Muscle of leg (tissue), 11 donors: ENCODE measurements around the gene TUG1. TPM values are rescaled to one million over a fixed set of nuclear protein-coding genes. Genes with fewer than 3 reads are reported as not detected.

Experiments
- DNase-seq: peaks from one replicate; pipeline ENCODE4 v3.0.0; 2013
- H3K27ac ChIP-seq: one replicate; pipeline ENCODE4 v1.5.1; 2013; ENCODE audit warnings: mild to moderate bottlenecking, low read length, control low read depth
- H3K27me3 ChIP-seq: one replicate; pipeline ENCODE4 v1.6.1; 2013; ENCODE audit warnings: low read length; ENCODE audit not compliant: control insufficient read depth, insufficient read depth
- H3K36me3 ChIP-seq: one replicate; pipeline ENCODE4 v1.6.1; 2013; ENCODE audit warnings: low read length; ENCODE audit not compliant: control insufficient read depth, insufficient read depth
- H3K4me1 ChIP-seq: one replicate; pipeline ENCODE4 v1.6.1; 2013; ENCODE audit warnings: low read length; ENCODE audit not compliant: control insufficient read depth, insufficient read depth
- H3K4me3 ChIP-seq: one replicate; pipeline ENCODE4 v1.5.1; 2013; ENCODE audit warnings: low read length, control low read depth
- H3K9me3 ChIP-seq: replicated peaks from 2 replicates; pipeline ENCODE4 v1.6.1; 2013; ENCODE audit warnings: low read depth, low read length; ENCODE audit not compliant: control insufficient read depth
- WGBS: methylation state at CpG from one replicate; pipeline ENCODE4 v1.1.5; 2013; ENCODE audit warnings: missing lambda C conversion rate; ENCODE audit not compliant: insufficient coverage; 5-methylcytosine and 5-hydroxymethylcytosine counted together
- polyA plus RNA-seq, 8 donors: library from polyadenylated mRNA; unstranded; fragments of 120-200 nt; gene quantifications; one replicate each; pipeline versions ENCODE4 v1.2.1 to v1.2.3, GENCODE V29; 2013; ENCODE audit warnings: inconsistent platforms in 1 of 8, low replicate concordance in 1 of 8; ENCODE audit not compliant: insufficient read length in 8 of 8, insufficient read depth in 1 of 8
- total RNA-seq: library from RNA; stranded (reverse); fragments of 120-200 nt; gene quantifications from one replicate; pipeline ENCODE4 v1.2.4, GENCODE V29; 2013

The TUG1 gene
- total and polyA plus RNA-seq, 9 donors = 69.2 to 126 (median 108) TPM

GRCh38 chr22:30944986-30945385 lies 24.1 kb upstream of the TUG1 start:
- Histone ChIP-seq H3K36me3 (peaks cover 92% of the 10 kb centered on the region), H3K4me1 (peaks cover 5% of the 10 kb centered on the region), H3K9me3 (no peaks in the 10 kb centered on the region), H3K27ac (no peak overlapping the region), H3K4me3 (no peak overlapping the region), H3K27me3 (no peaks in the 10 kb centered on the region)
- DNase-seq = no peak
- 93% methylated on average over 1 of the region's 4 CpGs for WGBS

GRCh38 chr22:30945653-30946052 lies 23.4 kb upstream of the TUG1 start:
- Histone ChIP-seq H3K36me3 (peaks cover 92% of the 10 kb centered on the region), H3K9me3 (no peaks in the 10 kb centered on the region), H3K27me3 (no peaks in the 10 kb centered on the region), H3K4me1 (peaks cover 5% of the 10 kb centered on the region), H3K27ac (no peak overlapping the region), H3K4me3 (no peak overlapping the region)
- no peak for DNase-seq
- 100% methylated on average over 1 of the region's 2 CpGs for WGBS

GRCh38 chr22:30946354-30946753 lies 22.7 kb upstream of the TUG1 start:
- DNase-seq = no peak
- H3K36me3 ChIP-seq = peaks cover 91% of the 10 kb centered on the region
- WGBS = 74% methylated on average over 7 of the region's 7 CpGs
- no peak overlapping the region for H3K27ac ChIP-seq
- H3K27me3 ChIP-seq = no peaks in the 10 kb centered on the region
- H3K9me3 ChIP-seq = no peaks in the 10 kb centered on the region
- peaks cover 5% of the 10 kb centered on the region for H3K4me1 ChIP-seq
- H3K4me3 ChIP-seq = no peak overlapping the region

GRCh38 chr22:30947173-30947815 lies 21.8 kb upstream of the TUG1 start:
- Histone ChIP-seq H3K9me3 (no peaks in the 10 kb centered on the region), H3K36me3 (peaks cover 88% of the 10 kb centered on the region), H3K4me3 (no peak overlapping the region), H3K27ac (no peak overlapping the region), H3K27me3 (no peaks in the 10 kb centered on the region), H3K4me1 (peaks cover 7% of the 10 kb centered on the region)
- DNase-seq = peak; percentile 34
- WGBS = 49% methylated on average over 4 of the region's 5 CpGs

- Histone ChIP-seq H3K9me3 (no peaks in the 10 kb centered on the region), H3K27me3 (no peaks in the 10 kb centered on the region), H3K4me1 (peaks cover 9% of the 10 kb centered on the region), H3K27ac (no peak overlapping the region), H3K36me3 (peaks cover 88% of the 10 kb centered on the region), H3K4me3 (no peak overlapping the region)
- DNase-seq = peak; percentile 86
- 26% methylated on average over 2 of the region's 2 CpGs for WGBS
Observed at GRCh38 chr22:30947816-30948454, 21.1 kb upstream of the TUG1 start.

- H3K27ac ChIP-seq = no peak overlapping the region
- no peak for DNase-seq
- peaks cover 9% of the 10 kb centered on the region for H3K4me1 ChIP-seq
- H3K27me3 ChIP-seq = no peaks in the 10 kb centered on the region
- WGBS = 38% methylated on average over 3 of the region's 3 CpGs
- H3K4me3 ChIP-seq = no peak overlapping the region
- no peaks in the 10 kb centered on the region for H3K9me3 ChIP-seq
- peaks cover 87% of the 10 kb centered on the region for H3K36me3 ChIP-seq
Observed at GRCh38 chr22:30948930-30949342, 20.1 kb upstream of the TUG1 start.

- no peak for DNase-seq
- 73% methylated on average over 5 of the region's 7 CpGs for WGBS
- H3K36me3 ChIP-seq = peaks cover 78% of the 10 kb centered on the region
Observed at GRCh38 chr22:30949934-30950660, 19.0 kb upstream of the TUG1 start.

GRCh38 chr22:30953206-30953605 lies 15.9 kb upstream of the TUG1 start:
- no peak overlapping the region for H3K4me3 ChIP-seq
- H3K9me3 ChIP-seq = no peaks in the 10 kb centered on the region
- peaks cover 54% of the 10 kb centered on the region for H3K36me3 ChIP-seq
- no peaks in the 10 kb centered on the region for H3K27me3 ChIP-seq
- no peak overlapping the region for H3K27ac ChIP-seq
- peaks cover 4% of the 10 kb centered on the region for H3K4me1 ChIP-seq
- DNase-seq = peak; percentile 51
- WGBS = no CpG with 5 or more reads among the region's 2 CpGs

More at GRCh38 chr22:30949934-30950660, 19.0 kb upstream of the TUG1 start:
- Histone ChIP-seq H3K27me3 (no peaks in the 10 kb centered on the region), H3K27ac (no peak overlapping the region), H3K9me3 (no peaks in the 10 kb centered on the region), H3K4me1 (peaks cover 9% of the 10 kb centered on the region), H3K4me3 (no peak overlapping the region)

GRCh38 chr22:30955153-30955552 lies 13.9 kb upstream of the TUG1 start:
- no peak overlapping the region for H3K4me3 ChIP-seq
- no peak overlapping the region for H3K27ac ChIP-seq
- H3K9me3 ChIP-seq = no peaks in the 10 kb centered on the region
- peaks cover 4% of the 10 kb centered on the region for H3K4me1 ChIP-seq
- no peaks in the 10 kb centered on the region for H3K27me3 ChIP-seq
- DNase-seq = no peak
- H3K36me3 ChIP-seq = peaks cover 36% of the 10 kb centered on the region
- WGBS = 90% methylated on average over 4 of the region's 4 CpGs

- Histone ChIP-seq H3K4me3 (no peak overlapping the region), H3K27ac (no peak overlapping the region)
- WGBS = 100% methylated on average over 1 of the region's 4 CpGs
Observed at GRCh38 chr22:30964858-30965257, 4.2 kb upstream of the TUG1 start.

More at GRCh38 chr22:30964858-30965257, 4.2 kb upstream of the TUG1 start:
- DNase-seq = no peak
- H3K27me3 ChIP-seq = no peaks in the 10 kb centered on the region
- peaks cover 5% of the 10 kb centered on the region for H3K4me1 ChIP-seq
- H3K9me3 ChIP-seq = peaks cover 26% of the 10 kb centered on the region
- H3K36me3 ChIP-seq = no peaks in the 10 kb centered on the region
